ENCODE data around the gene ARL14EP.

ARL14EP gene

GRCh38 chr11:30328681-30329080, 5.8 kb downstream of the ARL14EP start:
- no peak for FAIRE-seq

- FAIRE-seq: no peak
These were observed 6.4 kb downstream of the ARL14EP start for GRCh38 chr11:30329150-30329940.

GRCh38 chr11:30333405-30333804, 10.5 kb downstream of the ARL14EP start:
- FAIRE-seq: no peak

GRCh38 chr11:30342736-30343166, 19.8 kb downstream of the ARL14EP start:
- no peak for FAIRE-seq

- FAIRE-seq: no peak
These were observed 21.2 kb downstream of the ARL14EP start for GRCh38 chr11:30344085-30344484.

- no peak for FAIRE-seq
These were observed 22.7 kb downstream of the ARL14EP start for GRCh38 chr11:30345644-30346043.

GRCh38 chr11:30346068-30346688, 23.3 kb downstream of the ARL14EP start:
- FAIRE-seq: peak; percentile 93

GRCh38 chr11:30348035-30348434, 25.1 kb downstream of the ARL14EP start:
- no peak for FAIRE-seq

- FAIRE-seq: no peak
These were observed 27.0 kb downstream of the ARL14EP start for GRCh38 chr11:30349885-30350284.

- FAIRE-seq: no peak
These were observed 27.5 kb downstream of the ARL14EP start for GRCh38 chr11:30350384-30350783.

- no peak for FAIRE-seq
These were observed 28.2 kb downstream of the ARL14EP start for GRCh38 chr11:30351061-30351460.

GRCh38 chr11:30356391-30356790, 33.5 kb downstream of the ARL14EP start:
- no peak for FAIRE-seq

GRCh38 chr11:30357872-30358271, 35.0 kb downstream of the ARL14EP start:
- no peak for FAIRE-seq

- no peak for FAIRE-seq
These were observed 35.6 kb downstream of the ARL14EP start for GRCh38 chr11:30358536-30358935.

- no peak for FAIRE-seq
These were observed 37.8 kb downstream of the ARL14EP start for GRCh38 chr11:30360741-30361140.

- no peak for FAIRE-seq
These were observed 41.4 kb downstream of the ARL14EP start for GRCh38 chr11:30364139-30364836.

GRCh38 chr11:30364837-30365482, 42.1 kb downstream of the ARL14EP start:
- FAIRE-seq: no peak

- FAIRE-seq: no peak
These were observed 43.1 kb downstream of the ARL14EP start for GRCh38 chr11:30365793-30366517.

GRCh38 chr11:30368394-30368793, 45.5 kb downstream of the ARL14EP start:
- FAIRE-seq: no peak

GRCh38 chr11:30370164-30370563, 47.3 kb downstream of the ARL14EP start:
- FAIRE-seq: no peak

- FAIRE-seq: no peak
These were observed 54.4 kb downstream of the ARL14EP start for GRCh38 chr11:30377347-30377746.

GRCh38 chr11:30380846-30381245, 57.9 kb downstream of the ARL14EP start:
- FAIRE-seq: no peak

- no peak for FAIRE-seq
These were observed 59.0 kb downstream of the ARL14EP start for GRCh38 chr11:30381879-30382278.
